Measurements from ENCODE around the gene FTCD.

FTCD gene

DNA sequence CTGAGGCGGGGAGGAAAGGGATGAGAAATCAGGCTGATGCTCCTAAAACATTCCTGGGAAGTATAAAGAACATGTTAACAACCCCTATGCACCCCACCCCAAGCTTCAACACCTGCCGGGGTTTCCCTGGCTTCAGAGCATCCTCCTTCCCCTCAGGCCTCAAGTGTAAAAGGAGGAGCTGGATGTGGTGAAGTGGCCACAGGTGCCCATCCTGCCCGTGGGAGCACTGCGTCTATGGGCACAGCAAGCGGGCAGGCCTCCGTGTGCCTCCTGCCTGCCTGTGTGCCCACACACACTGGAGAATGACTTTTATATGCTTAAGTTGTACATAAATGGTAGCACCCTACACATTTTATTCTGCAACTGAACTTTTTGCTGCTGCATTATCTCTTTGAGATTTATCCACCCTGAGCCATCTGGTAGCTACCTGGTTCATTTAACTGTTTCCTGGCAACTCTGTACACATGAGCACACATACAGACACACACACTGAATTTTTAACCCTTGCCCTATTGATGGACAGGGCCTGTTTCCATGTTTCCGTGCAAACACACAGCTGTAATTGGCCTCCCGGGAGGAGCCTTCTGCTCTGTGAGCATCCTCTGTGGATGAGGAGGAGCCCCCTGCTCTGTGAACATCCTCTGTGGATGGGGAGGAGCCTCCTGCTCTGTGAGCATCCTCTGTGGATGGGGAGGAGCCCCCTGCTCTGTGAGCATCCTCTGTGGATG is 13.4 kb upstream of the FTCD start:
- DNase-seq: no peak

DNA sequence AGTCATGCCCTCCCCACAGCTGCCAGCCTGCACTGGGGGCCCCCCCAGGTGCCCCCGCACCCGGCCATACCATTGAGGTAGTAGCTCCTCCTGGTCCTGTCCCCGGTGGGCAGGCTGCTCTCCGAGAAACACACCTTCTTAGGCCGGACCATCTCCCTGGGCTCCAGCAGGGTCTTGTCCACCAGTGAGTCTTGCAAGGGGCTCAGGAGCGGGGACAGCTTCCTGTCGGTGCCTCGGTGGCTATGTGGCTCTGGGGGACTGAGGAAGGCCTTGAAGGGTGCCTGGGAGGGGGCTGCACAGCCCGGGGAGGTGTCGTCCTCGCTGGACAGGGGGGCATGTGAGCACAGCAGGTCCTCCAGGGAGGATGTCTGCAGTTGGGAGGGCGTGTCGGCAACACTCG is 12.9 kb upstream of the FTCD start:
- DNase-seq: no peak

DNA sequence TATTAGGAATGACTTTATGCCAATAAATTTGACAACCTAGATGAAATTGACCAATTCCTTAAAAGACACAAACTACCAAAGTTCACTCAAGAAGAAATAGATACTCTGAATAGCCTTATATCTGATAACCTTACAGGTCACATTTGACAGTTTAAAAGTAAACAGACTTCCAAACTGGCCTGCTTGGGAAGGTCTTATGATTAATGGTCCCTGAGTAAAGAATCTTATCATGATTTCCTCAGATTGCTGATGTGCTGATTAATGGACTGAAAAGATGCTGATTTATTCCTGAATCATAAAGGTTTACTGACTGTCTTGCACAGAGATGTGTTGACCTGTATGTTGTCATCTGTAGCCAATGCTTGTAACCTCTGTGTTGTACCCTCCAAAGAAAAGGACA is 9.7 kb upstream of the FTCD start:
- DNase-seq: no peak

DNA sequence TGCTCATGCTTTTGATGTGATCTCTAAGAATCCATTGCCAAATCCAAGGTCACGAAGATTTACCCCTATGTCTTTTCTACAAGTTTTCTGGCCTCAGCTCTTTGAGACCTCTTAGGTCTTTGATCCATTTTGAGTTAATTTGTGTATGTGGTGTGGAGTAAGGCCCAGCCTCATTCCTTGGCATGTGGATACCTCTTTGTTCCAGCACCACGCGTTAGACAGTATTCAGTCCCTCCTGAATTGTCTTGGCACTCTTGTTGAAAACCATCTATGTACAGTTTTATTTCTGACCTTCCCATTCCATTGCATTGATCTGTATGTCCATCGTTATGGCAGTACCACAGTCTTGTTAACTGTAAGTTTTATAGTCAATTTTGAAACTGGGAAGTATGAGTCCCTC is 8.0 kb upstream of the FTCD start:
- DNase-seq: no peak

DNA sequence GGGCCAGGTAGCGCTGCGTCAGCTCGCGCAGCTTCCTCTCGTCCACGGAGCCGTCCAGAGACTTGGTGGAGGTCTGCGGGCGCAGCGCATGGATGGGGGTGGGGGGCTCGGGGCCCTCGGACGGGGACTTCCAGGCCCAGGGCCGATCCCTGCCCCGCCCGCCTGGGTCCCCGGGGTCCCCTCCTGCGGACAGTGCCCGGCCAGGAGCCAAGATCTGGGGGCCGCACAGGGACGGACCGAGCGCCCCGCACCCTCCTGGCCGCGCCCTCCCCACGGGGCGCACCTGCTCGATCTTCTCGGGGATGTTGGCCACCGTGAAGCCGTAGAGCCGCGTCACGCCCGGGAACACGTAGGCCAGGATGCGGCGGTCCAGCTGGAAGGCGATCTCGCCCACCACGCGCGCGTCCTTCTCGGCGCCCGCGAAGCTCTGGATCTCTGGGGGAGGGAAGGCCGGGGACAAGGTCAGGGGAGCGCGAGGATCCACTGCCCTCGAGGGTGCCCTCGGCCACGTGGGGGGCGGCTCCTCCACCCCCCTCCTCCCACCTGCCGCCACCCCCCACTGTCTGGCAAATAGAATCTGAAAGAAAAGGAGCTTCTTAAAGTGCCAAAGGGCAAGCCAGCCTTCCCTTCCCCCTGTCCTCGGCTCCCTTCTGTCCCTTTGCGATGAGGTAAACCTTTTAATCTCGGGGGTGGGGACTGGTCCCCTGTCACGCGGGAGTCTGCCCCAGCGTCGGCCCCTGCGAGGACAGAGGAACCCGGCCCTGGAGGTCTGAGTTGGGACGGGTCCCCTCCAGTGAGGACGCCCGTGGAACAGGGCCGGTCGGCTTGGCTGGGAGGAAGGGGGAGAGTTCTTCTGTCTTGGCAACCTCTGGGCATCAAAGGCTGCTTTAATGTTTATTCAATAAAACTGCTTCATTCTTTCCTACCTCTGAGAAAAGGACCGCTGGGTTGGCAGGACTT is 6.5 kb upstream of the FTCD start:
- DNase-seq: no peak

DNA sequence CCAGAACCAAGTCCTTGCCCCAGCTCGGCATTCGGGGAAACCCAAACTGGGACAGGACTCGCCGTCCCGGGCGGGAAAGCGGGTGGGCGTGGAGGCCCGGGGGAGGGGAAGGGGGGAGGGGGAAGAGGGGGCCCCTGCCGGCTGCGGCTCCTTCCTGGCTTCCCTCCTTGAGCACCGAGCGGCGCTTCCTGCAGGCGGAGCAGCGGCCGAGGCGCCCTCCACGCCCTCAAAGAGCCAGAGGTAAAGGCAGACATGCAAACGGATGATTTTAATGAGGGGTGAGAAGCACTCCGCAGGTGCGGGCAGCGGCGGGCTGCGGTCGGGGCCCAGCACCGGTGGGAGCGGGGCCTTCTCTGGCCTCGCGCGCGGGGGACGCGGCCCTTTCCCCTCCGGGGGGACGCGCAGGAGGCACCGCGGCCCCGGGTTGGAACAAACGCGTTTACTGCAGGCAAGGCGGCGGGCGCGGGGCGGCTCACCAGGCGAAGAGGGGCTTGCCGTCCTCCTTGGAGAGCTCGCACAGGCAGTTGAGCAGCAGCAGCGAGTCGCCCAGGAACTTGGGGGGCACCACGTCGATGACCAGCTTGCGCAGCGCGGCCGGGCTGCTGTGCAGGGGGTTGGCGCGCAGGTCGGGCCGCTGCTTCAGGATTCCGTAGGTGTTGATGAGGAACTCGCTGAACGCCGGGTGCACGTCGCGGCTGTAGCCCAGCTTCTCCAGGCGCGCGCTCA is 5.7 kb upstream of the FTCD start:
- DNase-seq: no peak

DNA sequence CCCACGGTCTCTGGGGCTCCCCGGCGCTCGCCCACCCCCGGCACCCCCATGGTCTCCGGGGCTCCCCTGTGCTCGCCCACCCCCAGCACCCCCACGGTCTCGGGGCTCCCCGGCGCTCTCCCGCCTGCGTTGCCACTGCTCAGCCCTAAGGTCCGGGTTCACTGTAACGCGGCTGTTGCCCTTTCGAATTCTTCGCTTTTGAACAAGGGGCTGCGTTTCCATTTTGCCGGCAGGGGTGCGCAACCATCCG is 5.2 kb upstream of the FTCD start:
- no peak for DNase-seq

DNA sequence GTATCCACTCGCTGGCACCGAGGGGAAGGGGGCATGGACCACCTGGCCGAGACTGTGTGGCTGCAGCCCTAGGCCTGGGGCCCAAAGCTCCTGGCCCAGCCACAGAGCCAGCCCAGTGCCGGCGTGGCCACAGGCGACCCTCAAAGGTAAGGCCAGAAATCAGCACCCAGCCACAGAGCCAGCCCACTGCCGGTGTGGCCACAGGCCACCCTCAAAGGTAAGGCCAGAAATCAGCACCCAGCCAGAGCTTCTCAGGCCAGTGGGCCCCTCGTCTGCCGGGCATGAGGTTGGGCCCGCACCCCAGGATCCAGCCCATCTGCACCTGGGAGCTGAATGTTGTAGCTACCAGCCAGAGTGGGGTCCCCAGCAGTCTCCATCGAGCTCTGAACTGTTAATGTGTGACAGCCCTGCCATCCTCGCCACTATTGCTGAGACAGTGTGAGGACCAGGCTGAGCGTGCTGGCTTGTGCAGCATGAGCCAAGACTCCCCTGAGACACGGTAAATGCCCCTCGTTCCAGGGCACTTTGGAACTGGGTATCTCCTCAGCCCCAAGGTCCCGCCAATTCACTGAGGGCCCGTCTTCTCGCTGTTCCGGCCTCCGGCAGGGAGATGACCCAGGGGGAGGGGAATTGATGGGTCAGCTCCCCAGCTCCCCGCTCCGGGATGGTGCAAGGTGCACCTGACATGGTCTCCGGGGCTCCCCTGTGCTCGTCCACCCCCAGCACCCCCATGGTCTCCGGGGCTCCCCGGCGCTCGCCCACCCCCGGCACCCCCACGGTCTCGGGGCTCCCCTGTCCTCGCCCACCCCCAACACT is 4.7 kb upstream of the FTCD start:
- no peak for DNase-seq

DNA sequence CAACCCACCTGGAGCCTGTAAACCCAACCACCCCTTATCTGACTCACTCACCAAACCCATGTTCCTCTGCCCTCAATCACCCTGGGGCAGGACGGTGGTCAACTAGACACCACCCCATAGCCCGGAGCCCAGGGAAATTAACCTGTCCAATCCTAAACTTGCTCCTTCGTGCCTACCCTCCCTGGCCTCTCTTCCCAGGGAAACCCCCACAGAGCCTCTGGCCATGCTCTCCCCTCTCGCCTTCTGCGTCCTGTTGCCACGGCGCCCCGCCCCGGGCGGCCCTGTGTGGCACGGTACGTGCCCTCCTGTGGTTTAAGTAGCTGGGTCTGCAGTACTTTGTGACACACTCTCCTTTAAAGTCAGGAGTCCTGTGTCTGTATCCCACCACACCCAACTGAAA is 4.0 kb upstream of the FTCD start:
- no peak for DNase-seq

DNA sequence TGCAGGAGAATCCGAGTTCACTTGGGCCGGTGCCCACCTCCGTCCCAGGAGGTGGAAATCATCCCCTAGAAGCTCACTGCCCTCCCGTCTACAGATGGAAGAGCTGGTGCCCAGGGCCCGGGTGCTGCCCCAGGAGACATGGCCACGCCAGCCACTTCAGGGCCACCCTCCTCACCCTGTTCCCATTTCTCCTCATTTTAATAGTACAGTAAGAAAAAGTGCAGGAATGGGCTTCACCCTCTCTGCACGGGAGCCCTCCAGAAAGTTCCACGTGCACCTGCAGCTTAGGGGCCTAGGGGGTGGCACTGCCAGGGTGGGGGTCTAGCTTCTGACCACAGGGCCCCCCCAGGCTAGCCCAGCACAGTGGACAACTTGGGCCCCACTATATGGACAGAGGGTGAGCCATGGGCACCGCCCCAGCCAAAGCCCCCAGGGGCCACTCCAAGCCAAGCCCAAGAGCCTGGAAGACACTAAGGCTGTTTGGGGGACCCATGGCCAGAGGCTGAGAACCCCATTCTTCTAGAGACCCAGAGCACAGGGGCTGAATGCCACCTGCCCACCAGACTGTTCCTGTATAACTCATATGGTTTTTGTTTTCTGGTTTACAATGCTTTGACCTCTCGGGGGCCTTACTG is 3.4 kb upstream of the FTCD start:
- DNase-seq: no peak

DNA sequence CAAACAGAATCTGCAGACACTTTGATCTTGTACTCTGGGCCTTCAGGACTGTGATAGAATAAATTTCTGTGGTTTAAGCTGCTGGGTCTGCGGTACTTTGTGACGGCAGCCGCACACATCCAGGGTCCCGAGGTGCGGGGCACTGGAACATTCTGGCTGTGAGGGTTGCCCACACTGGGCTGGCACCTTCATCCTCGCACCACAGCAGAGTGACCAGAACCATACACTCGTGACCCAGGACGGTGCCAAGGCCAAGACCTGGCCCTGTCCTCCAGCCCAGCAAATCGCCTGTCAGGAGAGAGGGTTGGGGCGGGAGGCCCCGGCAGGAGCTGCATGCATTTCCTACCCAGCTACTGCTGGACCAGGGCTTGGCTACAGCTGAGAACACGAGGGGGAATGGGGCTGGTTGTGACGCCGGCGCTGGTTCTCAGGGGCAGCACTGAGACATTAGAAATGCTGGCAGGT is 2.6 kb upstream of the FTCD start:
- DNase-seq: no peak

DNA sequence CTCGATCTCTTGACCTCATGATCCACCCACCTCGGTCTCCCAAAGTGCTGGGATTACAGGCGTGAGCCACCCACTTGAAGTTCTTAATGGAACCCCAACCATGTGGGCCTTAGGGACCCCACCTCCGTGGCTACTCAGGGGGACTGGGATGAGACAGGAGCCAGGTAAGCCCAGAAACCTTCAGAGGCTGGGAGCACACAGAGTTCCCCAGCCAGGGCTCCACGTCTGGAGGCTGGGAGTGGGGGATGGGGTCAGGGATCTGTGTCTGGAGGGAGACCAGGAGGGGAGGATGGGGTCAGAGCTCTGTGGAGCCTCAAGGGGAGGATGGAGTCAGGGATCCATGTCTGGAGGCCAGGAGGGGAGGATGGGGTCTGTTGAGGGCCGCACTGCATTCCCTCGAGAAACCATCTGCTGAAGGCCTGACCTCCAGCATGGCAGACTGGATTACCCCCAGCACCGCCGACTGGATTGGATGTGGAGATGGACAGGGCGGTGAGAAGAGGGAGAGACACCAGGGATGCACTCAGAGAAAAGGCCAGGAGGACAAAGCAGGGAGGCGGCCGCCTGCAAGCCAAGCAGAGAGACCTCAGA is 2.1 kb upstream of the FTCD start:
- DNase-seq: no peak

DNA sequence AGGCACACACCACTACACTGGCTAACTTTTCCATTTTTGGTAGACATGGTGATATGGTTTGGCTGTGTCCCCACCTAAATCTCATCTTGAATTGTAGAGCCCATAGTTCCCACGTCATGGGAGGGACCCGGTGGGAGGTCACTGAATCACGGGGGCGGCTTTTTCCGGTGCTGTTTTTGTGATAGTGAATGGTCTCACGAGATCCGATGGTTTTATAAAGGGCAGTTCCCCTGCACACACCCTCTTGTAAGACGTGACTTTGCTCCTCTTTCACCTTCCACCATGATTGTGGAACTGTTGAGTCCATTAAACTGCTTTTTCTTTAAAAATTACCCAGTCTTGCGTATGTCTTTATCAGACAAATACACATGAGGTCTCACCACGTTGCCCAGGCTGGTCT is 1.3 kb upstream of the FTCD start:
- no peak for DNase-seq

DNA sequence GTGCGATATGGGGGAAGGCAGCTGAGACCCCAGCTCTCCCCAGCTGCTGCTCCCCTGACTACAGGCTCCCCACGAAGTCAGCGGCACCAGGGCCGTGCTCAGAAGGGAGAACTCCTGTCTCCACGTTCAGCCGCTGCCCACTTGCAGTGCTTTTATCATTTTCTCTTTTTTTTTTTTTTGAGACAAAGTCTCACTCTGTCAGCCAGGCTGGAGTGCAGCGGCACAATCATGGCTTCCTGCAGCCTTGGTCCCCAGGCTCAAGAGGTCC is 933 bp upstream of the FTCD start:
- DNase-seq: no peak

DNA sequence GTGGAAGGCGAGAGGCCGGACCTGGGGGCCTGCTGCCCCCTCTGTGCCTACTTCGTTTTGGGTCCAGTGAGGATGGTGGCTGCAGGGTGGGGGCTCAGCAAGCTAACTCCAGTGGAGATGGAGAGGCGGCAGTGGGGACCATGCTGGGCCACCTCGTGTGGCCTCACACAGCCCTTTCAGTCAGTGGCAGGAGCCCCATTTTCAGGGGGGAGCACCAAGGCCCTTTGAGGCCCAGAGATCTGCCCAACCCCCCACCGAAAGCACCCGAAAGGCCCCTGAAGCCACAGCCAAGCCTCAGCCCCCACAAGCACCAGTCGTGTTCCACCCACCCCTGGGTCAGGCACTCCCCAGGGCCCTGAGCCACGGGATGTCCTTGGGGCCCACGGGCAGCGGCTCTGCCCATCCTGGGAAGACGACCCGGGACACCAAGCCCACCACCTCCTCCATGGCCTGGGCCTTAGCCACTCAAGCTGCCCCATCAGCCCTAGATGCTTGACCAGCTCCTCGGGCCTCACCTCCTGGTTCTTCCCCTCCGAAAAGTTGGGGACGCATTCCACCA is 345 bp downstream of the FTCD start:
- no peak for DNase-seq

DNA sequence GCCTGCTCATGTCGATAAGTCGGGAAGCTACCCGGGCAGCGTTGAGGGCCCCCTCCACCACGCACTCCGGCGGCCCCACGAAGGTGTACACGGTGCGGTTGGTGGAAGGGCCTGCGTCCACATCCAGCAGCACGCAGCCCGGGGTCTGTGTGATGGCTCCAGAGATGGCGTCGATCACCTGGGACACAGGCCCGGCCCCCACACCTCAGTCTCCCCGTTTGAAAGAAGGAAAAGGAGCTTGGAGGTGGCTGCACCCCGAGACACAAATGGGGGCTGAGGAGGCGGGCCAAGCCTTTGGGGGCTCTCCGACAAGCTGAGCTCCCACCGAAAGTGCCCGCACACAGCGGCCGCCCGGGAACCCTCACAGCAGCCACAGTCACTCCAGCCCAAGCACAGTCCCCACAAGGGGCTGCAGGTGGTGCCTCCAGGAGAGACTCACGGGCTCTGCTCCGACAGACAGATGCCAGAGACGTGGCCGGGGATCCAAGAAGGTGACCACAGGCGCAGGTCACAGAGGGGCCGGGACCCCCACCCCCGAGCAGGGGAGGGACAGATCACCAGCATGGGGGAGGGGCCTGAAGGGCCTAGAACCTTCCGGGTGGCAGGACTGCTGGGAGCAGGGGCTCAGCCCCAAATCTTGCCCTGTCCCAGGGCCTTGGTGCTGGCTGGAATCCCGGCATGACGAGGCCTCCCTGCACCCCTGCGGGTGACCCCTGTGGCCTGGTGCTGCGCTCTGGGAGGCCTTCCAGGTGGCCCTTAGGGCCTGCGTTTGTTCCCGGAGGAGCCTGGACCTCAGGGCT is 1.0 kb downstream of the FTCD start:
- DNase-seq: no peak

DNA sequence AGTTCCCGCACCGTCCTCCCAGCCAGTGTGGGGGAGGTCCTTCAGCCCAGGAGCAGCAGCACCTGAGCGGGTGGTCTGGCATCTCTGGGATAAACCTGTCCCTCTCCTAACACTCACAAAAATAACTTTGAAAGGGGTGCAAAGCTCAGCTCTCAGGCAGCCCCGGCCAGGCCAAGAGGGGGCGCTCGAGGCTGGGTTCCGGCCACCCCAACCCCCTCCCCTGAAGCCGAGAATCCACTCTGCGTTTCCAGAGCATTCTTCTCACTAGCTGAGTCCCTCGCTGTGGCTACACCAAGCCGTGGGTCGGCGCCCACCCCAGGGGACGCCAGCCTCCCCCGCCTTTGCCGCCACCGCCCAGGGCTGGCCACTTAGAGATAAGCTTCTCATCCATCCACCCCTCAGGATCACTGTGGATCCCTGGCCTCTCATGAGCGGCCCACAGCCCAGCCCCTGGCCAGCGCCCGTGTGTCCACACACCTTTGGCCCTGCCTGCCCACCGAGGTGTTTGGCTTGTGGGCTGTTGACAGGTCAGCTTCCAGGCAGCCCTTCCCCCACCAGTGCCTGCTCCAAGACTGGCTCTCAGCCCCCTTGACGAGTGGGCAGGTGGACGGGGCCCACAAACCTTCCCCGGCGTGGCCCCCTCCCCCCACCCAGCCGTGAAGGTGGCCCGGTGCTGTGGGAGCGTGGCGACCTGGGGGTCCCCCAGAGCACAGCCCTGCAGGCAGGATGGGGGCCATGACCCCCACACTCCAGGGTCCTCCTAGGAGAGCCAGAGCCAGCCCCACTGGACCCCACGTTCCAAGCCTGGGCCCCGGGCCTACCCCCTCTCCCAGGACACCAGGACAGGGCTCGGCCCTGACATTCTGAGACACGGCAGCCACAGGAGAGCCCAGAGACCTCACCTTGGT is 1.9 kb downstream of the FTCD start:
- DNase-seq: peak; percentile 30

DNA sequence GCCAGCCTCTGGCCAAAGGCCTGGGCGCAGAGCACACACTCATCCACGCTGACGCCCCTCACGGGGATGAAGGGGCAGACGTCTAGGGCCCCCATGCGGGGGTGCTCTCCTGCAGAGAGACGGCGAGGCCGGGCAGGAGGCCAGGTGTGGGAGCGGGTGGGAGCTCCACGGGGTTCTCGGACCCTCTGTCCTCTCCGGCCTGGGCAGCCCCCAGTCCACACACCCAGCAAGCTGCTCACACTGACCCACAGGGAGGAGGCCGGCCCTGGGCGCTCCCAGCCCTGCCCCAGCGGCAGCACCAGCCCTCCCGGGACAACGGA is 2.5 kb downstream of the FTCD start:
- no peak for DNase-seq

DNA sequence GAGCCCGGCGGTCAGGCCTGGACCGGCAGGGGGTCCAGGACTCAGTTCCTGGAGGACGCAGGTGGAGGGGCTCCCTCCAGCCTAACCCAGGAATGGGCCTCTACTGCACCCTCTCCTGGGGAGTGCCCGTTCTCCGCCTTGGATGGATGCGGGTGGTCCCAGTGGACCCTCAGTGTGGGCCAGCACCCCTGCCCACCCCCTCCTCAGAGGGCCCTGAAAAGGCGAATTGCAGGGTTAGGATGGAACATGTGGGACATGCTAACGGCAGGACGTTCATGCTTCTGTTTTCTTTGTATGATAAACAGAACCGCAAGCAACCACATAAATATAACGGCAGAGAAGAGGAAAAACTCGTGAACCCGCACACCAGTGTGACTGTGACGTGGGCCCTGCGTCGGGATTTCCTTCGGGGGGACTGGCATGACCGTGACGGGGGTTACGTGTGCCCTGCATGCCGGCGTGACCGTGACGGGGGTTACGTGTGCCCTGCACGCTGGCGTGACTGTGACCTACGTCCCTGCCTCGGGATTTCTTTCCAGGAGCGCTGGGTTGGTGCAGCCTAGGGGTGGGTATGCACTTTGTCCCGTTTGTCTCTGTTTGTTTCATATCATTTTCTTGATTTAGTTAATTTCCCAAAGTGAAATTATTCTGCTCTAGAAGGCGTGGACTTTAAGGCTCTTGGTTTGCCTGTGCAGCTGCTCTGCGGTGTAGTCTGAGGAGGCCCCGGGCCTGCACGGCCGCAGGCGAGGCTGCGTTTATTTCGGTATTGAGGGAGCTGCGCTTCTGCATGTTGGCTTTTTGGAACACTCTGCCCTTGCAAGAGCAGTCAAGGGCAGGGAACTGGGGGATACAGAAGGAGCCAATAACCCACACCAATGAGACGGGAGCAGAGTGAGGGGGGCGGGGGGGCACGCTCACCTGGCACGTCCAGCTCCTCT is 3.1 kb downstream of the FTCD start:
- no peak for DNase-seq

Data from NCI-H1092 treated with DMSO at 0.1 percent for 48 hours (cell line).